ENCODE measurements around the gene NCAM2. TPM values are rescaled to one million over a fixed set of nuclear protein-coding genes. Genes with fewer than 3 reads are reported as not detected.

Gene NCAM2
- total and polyA plus RNA-seq, 2 donors (not counting 1 experiment from before 2014, with no cell fraction given), result 0.13 TPM; not detected in 1

DNA sequence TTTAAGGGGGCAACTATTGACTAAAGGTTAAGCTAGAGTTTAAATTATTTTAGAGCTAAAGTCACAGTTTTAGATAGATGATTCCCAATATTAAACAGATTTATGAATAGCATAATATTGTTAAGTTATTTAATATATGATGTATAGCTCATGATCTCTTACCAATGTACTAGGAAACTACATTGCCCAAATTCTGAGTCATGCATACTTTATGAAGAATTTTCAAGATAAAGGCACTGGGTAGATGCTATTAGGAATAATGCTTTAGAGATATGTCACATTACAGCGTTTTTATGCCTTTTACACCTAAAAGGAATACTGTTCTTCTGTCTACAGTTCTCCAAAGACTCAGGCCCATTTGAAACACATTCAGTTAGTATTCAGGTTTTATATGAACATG is 215.1 kb downstream of the NCAM2 start:
- no peaks in the 10 kb centered on the region for H3K4me1 Mint-ChIP-seq
- Histone ChIP-seq H3K27me3 (replicated peaks in 1 of 4; ENCODE audit: control extremely low read depth in 1 of 4, control insufficient read depth in 3 of 4, insufficient read depth in 4 of 4, low read length in 3 of 4) (no peaks in the 10 kb centered on the region), H3K4me2 (replicated peaks; ENCODE audit: low read depth, low read length, poor library complexity, severe bottlenecking) (no peak overlapping the region), H3K4me3 (ENCODE audit: control extremely low read depth in 1 of 5, extremely low read depth in 1 of 5, insufficient read depth in 1 of 5, low read depth in 2 of 5, low read length in 4 of 5) (no peak overlapping the region), H3K79me2 (ENCODE audit: control insufficient read depth, insufficient read depth, low read length) (no peaks in the 10 kb centered on the region), H3K36me3 (replicated peaks in 1 of 2; ENCODE audit: control extremely low read depth in 1 of 2, control insufficient read depth in 1 of 2, extremely low read depth in 1 of 2, insufficient read depth in 2 of 2, low read length in 1 of 2) (no peaks in the 10 kb centered on the region), H3K4me1 (ENCODE audit: control insufficient read depth in 2 of 2, insufficient read depth in 2 of 2, low read length in 2 of 2) (no peaks in the 10 kb centered on the region), H4K20me1 (ENCODE audit: control insufficient read depth, insufficient read depth, low read length, poor library complexity, severe bottlenecking) (no peaks in the 10 kb centered on the region), H2AFZ (ENCODE audit: insufficient read depth, low read depth, low read length, poor library complexity, severe bottlenecking) (no peak overlapping the region), H3K9ac (ENCODE audit: low read length) (no peak overlapping the region), H3K27ac (ENCODE audit: low read length in 2 of 2) (no peak overlapping the region), H3K9me3 (ENCODE audit: control extremely low read depth in 1 of 3, control insufficient read depth in 2 of 3, insufficient read depth in 1 of 3, low read length in 2 of 3) (no peaks in the 10 kb centered on the region)
- ATAC-seq (ENCODE audit: low read depth) (no peak), DNase-seq (no peak)
- no peak overlapping the region for H3K4me3 Mint-ChIP-seq
- intact Hi-C loops (cut with micrococcal nuclease), result no loop called here
- H3K27me3 Mint-ChIP-seq, result no peaks in the 10 kb centered on the region
- no CpG with 5 or more reads among the region's 1 CpG for WGBS (ENCODE audit: insufficient coverage)
- ChIA-PET POLR2A (no interaction called here), CTCF (no interaction called here)
- H3K9me3 Mint-ChIP-seq (ENCODE audit: insufficient read depth), result no peaks in the 10 kb centered on the region
- H3K27ac Mint-ChIP-seq, result no peak overlapping the region
- no peak for TF ChIP-seq EZH2 (IDR thresholded peaks at IDR 0.05; ENCODE audit: borderline replicate concordance, insufficient read depth, low read depth, low read length, poor library complexity, severe bottlenecking)
- TF ChIP-seq, protein P1, sequence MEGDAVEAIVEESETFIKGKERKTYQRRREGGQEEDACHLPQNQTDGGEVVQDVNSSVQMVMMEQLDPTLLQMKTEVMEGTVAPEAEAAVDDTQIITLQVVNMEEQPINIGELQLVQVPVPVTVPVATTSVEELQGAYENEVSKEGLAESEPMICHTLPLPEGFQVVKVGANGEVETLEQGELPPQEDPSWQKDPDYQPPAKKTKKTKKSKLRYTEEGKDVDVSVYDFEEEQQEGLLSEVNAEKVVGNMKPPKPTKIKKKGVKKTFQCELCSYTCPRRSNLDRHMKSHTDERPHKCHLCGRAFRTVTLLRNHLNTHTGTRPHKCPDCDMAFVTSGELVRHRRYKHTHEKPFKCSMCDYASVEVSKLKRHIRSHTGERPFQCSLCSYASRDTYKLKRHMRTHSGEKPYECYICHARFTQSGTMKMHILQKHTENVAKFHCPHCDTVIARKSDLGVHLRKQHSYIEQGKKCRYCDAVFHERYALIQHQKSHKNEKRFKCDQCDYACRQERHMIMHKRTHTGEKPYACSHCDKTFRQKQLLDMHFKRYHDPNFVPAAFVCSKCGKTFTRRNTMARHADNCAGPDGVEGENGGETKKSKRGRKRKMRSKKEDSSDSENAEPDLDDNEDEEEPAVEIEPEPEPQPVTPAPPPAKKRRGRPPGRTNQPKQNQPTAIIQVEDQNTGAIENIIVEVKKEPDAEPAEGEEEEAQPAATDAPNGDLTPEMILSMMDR (IDR thresholded peaks at IDR 0.05), result no peak

DNA sequence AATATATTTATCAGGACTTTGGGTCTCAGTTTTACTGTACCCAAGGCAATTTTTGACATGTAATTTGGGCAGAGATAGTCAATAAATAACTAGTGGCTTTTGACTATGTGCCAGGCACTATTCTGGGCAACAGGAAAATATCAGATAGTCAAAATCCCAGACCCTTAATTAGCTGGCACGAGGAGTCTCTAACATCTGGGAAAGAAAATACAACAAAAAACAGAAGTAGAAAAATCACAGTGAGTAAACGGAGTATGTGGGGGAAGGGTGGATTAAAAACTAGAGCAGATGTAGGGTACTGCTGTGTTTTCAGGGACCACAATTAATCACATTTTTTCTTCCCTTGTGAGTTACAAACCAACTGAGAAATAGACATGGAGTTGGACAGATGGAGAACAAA is 217.8 kb downstream of the NCAM2 start:
- no peak overlapping the region for H3K9ac ChIP-seq (ENCODE audit: low read length)
- no peak overlapping the region for H3K4me3 Mint-ChIP-seq
- no peaks in the 10 kb centered on the region for H3K27me3 ChIP-seq (replicated peaks in 1 of 4; ENCODE audit: control extremely low read depth in 1 of 4, control insufficient read depth in 3 of 4, insufficient read depth in 4 of 4, low read length in 3 of 4)
- POLR2A ChIA-PET, result no interaction called here
- H3K4me3 ChIP-seq (ENCODE audit: control extremely low read depth in 1 of 5, extremely low read depth in 1 of 5, insufficient read depth in 1 of 5, low read depth in 2 of 5, low read length in 4 of 5), result no peak overlapping the region
- WGBS (ENCODE audit: insufficient coverage), result no CpG with 5 or more reads among the region's 2 CpGs
- no peak overlapping the region for H2AFZ ChIP-seq (ENCODE audit: insufficient read depth, low read depth, low read length, poor library complexity, severe bottlenecking)
- no peaks in the 10 kb centered on the region for H4K20me1 ChIP-seq (ENCODE audit: control insufficient read depth, insufficient read depth, low read length, poor library complexity, severe bottlenecking)
- no peak for ATAC-seq (ENCODE audit: low read depth)
- no peaks in the 10 kb centered on the region for H3K9me3 Mint-ChIP-seq (ENCODE audit: insufficient read depth)
- H3K27me3 Mint-ChIP-seq, result no peaks in the 10 kb centered on the region
- DNase-seq, result no peak
- no peaks in the 10 kb centered on the region for H3K4me1 ChIP-seq (ENCODE audit: control insufficient read depth in 2 of 2, insufficient read depth in 2 of 2, low read length in 2 of 2)
- intact Hi-C loops (cut with micrococcal nuclease), result no loop called here
- H3K79me2 ChIP-seq (ENCODE audit: control insufficient read depth, insufficient read depth, low read length), result no peaks in the 10 kb centered on the region
- no peak overlapping the region for H3K27ac ChIP-seq (ENCODE audit: low read length in 2 of 2)
- CTCF ChIA-PET, result no interaction called here
- H3K4me1 Mint-ChIP-seq, result no peaks in the 10 kb centered on the region
- no peak overlapping the region for H3K4me2 ChIP-seq (replicated peaks; ENCODE audit: low read depth, low read length, poor library complexity, severe bottlenecking)
- H3K36me3 ChIP-seq (replicated peaks in 1 of 2; ENCODE audit: control extremely low read depth in 1 of 2, control insufficient read depth in 1 of 2, extremely low read depth in 1 of 2, insufficient read depth in 2 of 2, low read length in 1 of 2), result no peaks in the 10 kb centered on the region
- TF ChIP-seq EZH2 (IDR thresholded peaks at IDR 0.05; ENCODE audit: borderline replicate concordance, insufficient read depth, low read depth, low read length, poor library complexity, severe bottlenecking), result no peak
- TF ChIP-seq, protein P1 (IDR thresholded peaks at IDR 0.05), result no peak
- H3K9me3 ChIP-seq (ENCODE audit: control extremely low read depth in 1 of 3, control insufficient read depth in 2 of 3, insufficient read depth in 1 of 3, low read length in 2 of 3), result no peaks in the 10 kb centered on the region
- no peak overlapping the region for H3K27ac Mint-ChIP-seq
